ENCODE results near the gene ALK. TPM values are rescaled to one million over a fixed set of nuclear protein-coding genes. Genes with fewer than 3 reads are reported as not detected.
"Not testable (repeated sequence)": the region's sequence is repeated elsewhere in the genome, so short reads cannot be mapped to it uniquely, and the experiment has no call there.

ALK gene
- total and polyA plus RNA-seq, 2 donors (not counting 1 experiment from before 2014, with no cell fraction given) = under 0.01 to 0.02 TPM

GRCh38 chr2:29753671-29754444 lies 167.5 kb downstream of the ALK start:
- Histone ChIP-seq H3K4me1 (ENCODE audit: control insufficient read depth, extremely low read depth, insufficient read depth, low read length) (peaks cover 8% of the 10 kb centered on the region), H3K9ac (ENCODE audit: insufficient read depth, low read length) (no peak overlapping the region), H3K4me2 (ENCODE audit: extremely low read depth, insufficient read depth, low read length) (peak overlapping the region; percentile 36), H3K36me3 (ENCODE audit: control insufficient read depth, insufficient read depth, low read length) (no peaks in the 10 kb centered on the region), H3K27ac (ENCODE audit: insufficient read depth, low read length) (no peak overlapping the region), H3K27me3 (ENCODE audit: control insufficient read depth, insufficient read depth, low read length) (no peaks in the 10 kb centered on the region), H3K9me3 (ENCODE audit: control insufficient read depth, insufficient read depth, low read depth, low read length) (no peaks in the 10 kb centered on the region), H2AFZ (ENCODE audit: low read length) (no peak overlapping the region), H3K4me3 (replicated peaks in 1 of 4; ENCODE audit: control extremely low read depth in 1 of 4, insufficient read depth in 1 of 4, low read depth in 3 of 4, low read length in 4 of 4) (no peak overlapping the region), H3K79me2 (ENCODE audit: control insufficient read depth, insufficient read depth, low read length) (no peaks in the 10 kb centered on the region), H4K20me1 (ENCODE audit: control insufficient read depth, extremely low read depth, insufficient read depth, low read length) (no peaks in the 10 kb centered on the region)
- peak; percentile 50 to 87 for DNase-seq (ENCODE audit: low read depth in 2 of 2)
- TF ChIP-seq, protein P1, sequence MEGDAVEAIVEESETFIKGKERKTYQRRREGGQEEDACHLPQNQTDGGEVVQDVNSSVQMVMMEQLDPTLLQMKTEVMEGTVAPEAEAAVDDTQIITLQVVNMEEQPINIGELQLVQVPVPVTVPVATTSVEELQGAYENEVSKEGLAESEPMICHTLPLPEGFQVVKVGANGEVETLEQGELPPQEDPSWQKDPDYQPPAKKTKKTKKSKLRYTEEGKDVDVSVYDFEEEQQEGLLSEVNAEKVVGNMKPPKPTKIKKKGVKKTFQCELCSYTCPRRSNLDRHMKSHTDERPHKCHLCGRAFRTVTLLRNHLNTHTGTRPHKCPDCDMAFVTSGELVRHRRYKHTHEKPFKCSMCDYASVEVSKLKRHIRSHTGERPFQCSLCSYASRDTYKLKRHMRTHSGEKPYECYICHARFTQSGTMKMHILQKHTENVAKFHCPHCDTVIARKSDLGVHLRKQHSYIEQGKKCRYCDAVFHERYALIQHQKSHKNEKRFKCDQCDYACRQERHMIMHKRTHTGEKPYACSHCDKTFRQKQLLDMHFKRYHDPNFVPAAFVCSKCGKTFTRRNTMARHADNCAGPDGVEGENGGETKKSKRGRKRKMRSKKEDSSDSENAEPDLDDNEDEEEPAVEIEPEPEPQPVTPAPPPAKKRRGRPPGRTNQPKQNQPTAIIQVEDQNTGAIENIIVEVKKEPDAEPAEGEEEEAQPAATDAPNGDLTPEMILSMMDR (conservative IDR thresholded peaks at IDR 0.05 in 1 of 2, IDR thresholded peaks at IDR 0.05 in 1 of 2; ENCODE audit: low read depth in 1 of 2, low read length in 2 of 2) = no peak
- no peak for TF ChIP-seq EZH2 (IDR thresholded peaks at IDR 0.05; ENCODE audit: low read length, missing control alignments)

GRCh38 chr2:29751390-29751789 lies 170.0 kb downstream of the ALK start:
- Histone ChIP-seq H4K20me1 (ENCODE audit: control insufficient read depth, extremely low read depth, insufficient read depth, low read length) (no peaks in the 10 kb centered on the region), H3K9ac (ENCODE audit: insufficient read depth, low read length) (no peak overlapping the region), H3K27ac (ENCODE audit: insufficient read depth, low read length) (no peak overlapping the region), H3K79me2 (ENCODE audit: control insufficient read depth, insufficient read depth, low read length) (no peaks in the 10 kb centered on the region), H2AFZ (ENCODE audit: low read length) (no peak overlapping the region), H3K4me1 (ENCODE audit: control insufficient read depth, extremely low read depth, insufficient read depth, low read length) (peaks cover 18% of the 10 kb centered on the region), H3K4me3 (replicated peaks in 1 of 4; ENCODE audit: control extremely low read depth in 1 of 4, insufficient read depth in 1 of 4, low read depth in 3 of 4, low read length in 4 of 4) (no peak overlapping the region), H3K4me2 (ENCODE audit: extremely low read depth, insufficient read depth, low read length) (no peak overlapping the region), H3K9me3 (ENCODE audit: control insufficient read depth, insufficient read depth, low read depth, low read length) (no peaks in the 10 kb centered on the region), H3K27me3 (ENCODE audit: control insufficient read depth, insufficient read depth, low read length) (no peaks in the 10 kb centered on the region), H3K36me3 (ENCODE audit: control insufficient read depth, insufficient read depth, low read length) (no peaks in the 10 kb centered on the region)
- TF ChIP-seq, protein P1 (conservative IDR thresholded peaks at IDR 0.05 in 1 of 2, IDR thresholded peaks at IDR 0.05 in 1 of 2; ENCODE audit: low read depth in 1 of 2, low read length in 2 of 2) = no peak
- TF ChIP-seq EZH2 (IDR thresholded peaks at IDR 0.05; ENCODE audit: low read length, missing control alignments) = no peak
- DNase-seq (ENCODE audit: low read depth in 2 of 2) = no peak

DNA sequence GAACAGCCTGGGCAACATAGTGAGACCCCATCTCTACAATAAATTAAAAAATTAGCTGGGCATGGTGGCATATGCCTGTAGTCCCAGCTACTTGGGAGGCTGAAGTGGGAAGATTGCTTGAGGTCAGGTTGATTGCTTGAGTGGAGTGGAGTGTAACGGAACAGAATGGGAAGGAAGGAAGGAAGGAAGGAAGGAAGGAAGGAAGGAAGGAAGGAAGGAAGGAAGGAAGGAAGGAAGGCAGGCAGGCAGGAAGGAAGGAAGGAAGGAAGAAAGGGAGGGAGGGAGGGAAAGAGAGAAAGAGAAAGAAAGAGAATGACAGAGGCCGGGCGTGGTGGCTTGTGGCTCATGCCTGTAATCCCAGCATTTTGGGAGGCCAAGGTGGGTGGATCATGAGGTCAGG lies 170.9 kb downstream of the ALK start:
- not testable (repeated sequence) for H3K9me3 ChIP-seq (ENCODE audit: control insufficient read depth, insufficient read depth, low read depth, low read length); H3K9ac ChIP-seq (ENCODE audit: insufficient read depth, low read length); H4K20me1 ChIP-seq (ENCODE audit: control insufficient read depth, extremely low read depth, insufficient read depth, low read length); H3K36me3 ChIP-seq (ENCODE audit: control insufficient read depth, insufficient read depth, low read length); H3K27ac ChIP-seq (ENCODE audit: insufficient read depth, low read length); H3K4me2 ChIP-seq (ENCODE audit: extremely low read depth, insufficient read depth, low read length); H3K27me3 ChIP-seq (ENCODE audit: control insufficient read depth, insufficient read depth, low read length); H3K4me3 ChIP-seq (replicated peaks in 1 of 4; ENCODE audit: control extremely low read depth in 1 of 4, insufficient read depth in 1 of 4, low read depth in 3 of 4, low read length in 4 of 4); H3K79me2 ChIP-seq (ENCODE audit: control insufficient read depth, insufficient read depth, low read length); DNase-seq (ENCODE audit: low read depth in 2 of 2); H2AFZ ChIP-seq (ENCODE audit: low read length)
- peaks cover 18% of the 10 kb centered on the region for H3K4me1 ChIP-seq (ENCODE audit: control insufficient read depth, extremely low read depth, insufficient read depth, low read length)
